ENCODE results near the gene NFASC.

NFASC gene

DNA sequence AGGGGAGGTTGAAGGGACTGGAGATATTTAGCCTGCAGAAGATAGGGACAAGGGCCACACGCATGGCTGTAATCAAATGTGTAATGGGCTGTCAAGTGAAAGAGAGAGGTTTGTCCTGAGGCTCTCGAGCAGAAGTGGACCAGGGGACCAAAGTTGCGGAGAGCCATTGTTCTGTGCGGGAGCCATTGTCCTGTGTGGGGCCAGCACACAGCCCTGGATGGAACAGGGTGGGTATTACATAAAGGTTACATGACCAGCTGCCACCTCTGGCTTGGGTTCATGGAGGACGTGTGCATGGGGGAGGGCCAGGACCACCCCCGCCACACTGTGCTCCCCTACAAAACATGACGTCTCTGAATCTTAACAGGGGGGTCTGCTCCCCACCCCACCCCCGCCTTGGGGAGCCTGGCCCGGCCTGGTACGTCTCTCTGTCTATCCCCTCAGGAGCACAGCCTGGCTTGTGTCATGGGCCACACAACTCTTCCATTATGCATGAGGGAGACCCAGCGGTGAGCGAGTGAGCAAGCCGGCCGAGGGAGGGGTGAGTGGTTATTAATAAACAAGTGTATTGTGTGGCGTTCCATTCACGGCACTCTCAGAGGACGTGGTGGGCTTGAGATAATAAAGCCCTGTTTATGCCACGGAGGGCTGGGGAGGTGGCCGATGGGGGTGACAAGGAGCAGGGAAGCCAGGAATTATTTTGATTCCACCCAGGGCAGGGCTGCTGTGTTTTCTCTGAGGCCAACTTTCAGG, at the start of gene NFASC:
Gene NFASC, plus strand, starts transcription at position 703 of the 753 bp plus-strand sequence. CDS start 73,454 bp downstream, outside the sequence.
- no peak for DNase-seq

DNA sequence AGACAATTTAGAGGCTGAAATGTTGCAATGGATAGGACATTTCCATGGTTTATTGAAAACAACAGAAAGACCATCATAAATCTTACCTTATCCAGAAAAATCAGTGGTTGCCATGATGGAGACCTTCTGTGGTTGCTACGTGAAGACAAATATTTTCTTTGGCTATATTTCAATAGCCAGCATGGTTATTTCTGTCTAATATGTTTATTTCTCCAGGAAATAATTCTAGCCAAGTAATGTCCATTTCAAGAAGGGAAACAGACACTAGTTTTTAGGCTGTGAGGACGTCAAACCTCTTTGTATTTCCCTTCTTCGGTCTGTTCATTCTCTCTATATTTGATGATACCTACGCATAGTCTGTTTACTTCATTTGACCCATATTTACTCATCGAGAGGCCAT, 49.2 kb upstream of the NFASC start:
- no peak for DNase-seq

DNA sequence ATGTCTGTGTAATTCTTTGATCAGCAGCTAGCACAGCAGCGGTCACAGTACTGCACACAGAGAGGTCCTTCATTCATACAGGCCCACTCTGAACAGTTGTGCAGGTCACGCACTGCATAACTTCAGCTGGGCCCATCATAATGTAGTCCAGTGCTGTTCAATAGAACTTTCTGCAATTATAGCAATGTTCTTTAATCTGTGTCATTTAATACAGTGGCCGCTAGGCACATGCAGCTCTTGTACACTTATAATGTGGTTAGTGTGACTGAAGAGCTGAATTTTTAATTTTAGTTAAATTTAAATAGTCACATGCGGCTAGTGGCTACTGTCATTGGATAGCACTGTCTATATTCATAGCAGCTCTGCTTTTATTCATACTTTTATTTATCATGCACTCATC, 48.7 kb upstream of the NFASC start:
- no peak for DNase-seq

DNA sequence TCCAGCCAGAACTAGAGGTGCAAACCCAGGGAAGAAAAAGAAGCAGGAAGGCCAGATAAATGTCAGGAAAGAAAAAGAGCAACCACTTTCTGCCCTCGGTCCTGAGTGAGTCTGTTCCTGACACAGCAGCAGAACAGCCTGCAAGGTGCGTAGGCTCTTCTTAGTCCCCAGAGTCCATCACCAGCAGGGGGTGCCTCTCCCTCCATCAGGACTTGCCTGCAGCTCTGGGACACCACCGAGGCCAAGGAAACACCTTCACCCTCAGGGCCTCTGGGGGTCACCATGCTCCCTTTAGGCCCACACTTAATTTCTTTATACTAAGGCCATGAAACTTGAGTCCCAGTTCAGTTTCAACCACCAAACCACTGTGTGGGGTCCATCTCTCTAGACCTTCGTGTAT, 43.7 kb upstream of the NFASC start:
- DNase-seq = no peak

DNA sequence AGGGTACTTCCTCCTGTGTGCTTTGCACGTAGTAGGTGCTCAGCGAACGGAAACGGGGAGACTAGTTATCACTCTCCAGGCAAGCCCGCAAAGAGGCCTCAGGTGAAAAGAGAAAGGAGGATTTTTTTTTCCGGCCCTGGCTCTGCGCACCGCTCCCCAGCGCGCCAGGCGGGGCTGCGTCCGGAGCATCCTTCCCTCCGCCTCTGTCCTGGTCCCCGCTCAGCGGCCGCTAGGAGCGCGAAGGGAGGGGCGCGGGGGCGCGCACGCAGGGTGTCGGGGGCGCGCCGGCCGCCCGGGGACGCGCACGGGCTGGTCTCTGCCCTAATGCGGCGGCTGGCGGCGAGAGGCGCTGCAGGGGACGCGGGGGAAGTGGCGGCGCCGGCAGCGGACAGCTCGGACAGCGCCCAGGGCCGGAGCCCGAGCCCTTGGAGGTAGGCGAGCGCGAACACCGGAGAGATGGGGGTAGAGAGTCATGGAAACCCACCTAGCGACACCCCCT, 42.3 kb upstream of the NFASC start:
- no peak for DNase-seq

DNA sequence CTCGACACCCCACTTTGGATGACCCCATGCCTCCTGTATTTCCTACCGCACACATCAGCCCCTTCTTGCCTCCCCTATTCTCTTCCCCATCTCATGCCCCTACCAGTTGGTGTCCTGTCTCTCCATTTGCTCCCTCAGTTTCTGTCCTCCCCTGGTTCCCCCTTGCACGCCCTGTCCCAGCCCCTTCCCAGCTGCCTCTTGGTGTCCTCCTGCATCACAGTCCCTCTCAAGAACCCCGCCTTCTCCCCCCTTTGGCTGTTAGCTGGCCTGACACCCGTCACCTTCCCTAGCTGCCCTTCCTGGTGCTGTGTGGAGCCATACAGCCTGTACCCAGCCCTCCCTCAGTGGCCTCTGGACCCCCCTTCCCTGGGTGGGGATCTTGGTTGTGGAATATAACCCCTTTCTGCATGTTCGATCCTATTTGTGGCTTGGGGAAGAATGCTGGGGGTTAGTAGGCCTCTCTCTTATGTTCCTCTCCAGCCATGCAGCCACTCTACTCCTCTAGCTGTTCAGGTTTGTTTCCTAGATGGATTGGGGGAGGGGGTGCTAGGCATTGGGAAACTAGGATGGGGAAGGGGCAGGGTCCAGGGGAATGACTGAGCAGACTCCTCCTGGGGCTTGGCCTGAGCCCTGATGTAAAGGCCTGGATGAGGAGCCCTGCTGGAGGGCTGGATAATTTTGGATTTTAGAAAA, 41.4 kb upstream of the NFASC start:
- DNase-seq = no peak

DNA sequence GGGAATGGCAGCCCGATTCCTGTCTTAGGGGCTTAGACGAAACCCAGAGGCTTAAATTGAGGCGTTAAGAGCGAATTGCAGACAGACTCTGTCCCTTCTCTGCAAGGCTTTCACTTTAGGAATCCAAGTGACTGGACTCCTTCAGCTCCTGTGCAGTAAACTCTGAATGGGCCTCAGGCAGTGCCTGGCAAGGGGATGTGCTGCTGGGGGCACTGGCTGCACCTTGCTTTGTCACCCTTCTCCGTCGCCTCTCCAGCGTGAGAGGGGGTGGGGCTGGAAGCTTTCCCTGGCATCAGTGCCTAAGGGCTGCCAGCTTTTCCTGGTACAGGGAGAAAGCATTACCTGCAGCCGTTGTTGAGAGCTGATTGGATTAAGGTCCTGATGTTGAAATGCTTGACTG, 39.9 kb upstream of the NFASC start:
- no peak for DNase-seq

DNA sequence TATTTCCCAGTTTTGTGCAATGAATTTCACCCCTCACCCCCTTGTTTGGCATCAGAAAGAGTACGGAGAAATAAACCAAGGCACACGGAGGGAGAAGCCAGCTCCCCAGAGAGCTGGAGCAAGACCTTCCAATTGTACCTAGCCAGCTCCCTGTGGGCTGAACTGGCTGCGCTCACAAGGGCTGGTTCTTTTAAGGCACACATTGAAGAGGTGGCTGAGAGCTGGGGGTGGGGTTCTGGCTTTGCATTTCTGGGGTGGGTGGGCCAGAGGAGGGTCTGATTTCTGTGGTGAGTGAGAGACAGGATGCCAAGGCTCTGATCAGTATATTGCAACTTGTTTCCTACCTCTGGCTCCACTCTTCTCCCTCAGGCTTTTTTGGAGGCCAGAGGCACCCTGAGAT, 39.5 kb upstream of the NFASC start:
- no peak for DNase-seq

DNA sequence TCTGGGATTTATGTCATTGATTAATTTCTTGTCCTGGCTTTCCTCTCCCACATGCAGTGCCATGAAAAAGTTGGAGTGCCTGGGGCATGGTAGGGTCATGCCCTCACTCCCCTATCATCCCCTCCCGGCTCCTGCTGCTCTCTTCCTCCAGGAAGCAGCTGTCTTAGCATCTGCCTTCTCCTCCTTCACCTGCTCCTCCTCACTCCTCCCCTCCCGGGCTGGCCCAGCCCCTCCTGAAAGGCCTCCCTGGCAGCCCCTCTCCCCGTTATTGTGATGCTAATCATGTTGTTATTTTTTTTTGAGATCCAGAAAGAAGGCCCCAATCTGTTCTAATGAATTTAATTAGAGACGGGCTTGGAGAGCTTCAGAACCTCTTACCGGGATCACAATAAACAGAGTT, 36.3 kb upstream of the NFASC start:
- no peak for DNase-seq

DNA sequence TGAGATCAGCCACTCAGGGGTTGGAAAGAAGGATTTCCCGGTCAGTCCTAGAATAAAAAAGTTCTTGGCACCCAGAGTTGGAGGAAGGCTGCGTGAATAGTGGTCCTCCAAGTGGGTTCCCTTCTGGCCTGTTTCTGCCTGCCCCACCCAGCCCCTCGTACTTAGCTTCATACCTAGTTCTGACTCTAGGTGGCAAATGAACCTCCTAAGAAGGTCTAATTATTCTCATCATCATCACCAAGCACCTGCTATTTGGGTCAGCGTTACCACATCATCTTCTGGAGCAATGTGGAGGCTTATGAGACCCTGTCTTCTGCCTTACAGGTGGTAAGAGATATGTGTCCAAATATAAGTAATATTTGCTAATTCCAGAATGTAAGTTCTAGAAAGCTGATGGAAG, 35.9 kb upstream of the NFASC start:
- no peak for DNase-seq

DNA sequence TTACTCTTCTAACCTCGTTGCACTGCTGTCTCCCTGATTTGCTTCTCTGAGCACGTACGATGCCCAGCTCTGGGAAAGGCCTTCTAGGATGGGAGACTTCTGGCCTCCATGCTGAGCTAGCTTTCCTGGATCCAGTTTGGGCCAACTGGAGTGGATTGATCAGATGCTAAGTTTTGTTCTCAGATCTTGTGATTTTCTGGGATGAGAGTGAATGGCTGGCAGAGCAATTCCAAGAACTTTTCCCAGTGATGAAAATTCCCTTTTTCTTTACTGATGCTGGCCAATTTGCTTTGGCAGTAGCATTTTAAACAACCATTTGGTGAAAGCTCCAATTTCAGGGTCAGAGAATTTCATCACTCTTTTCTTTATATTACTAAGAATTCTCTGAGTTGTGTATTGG, 34.9 kb upstream of the NFASC start:
- no peak for DNase-seq

DNA sequence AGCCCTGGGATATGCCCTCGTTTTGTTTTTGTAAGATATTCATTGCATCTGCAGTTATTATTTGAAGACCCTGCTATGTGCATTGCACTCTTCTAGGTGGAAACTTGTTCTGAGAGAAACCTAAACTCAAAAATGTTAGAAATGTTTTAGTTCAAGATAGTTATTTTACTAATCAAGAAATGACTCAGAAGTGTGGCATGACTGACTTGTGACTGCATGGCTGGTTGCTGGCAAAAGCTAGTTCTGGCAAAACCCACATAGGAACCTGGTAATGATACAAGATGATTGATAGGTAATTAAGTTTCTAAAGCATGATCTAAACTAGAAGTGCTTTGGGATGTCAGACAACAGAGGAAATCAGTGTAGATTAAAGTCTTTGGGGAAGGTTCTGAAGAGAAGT, 33.8 kb upstream of the NFASC start:
- DNase-seq = no peak

DNA sequence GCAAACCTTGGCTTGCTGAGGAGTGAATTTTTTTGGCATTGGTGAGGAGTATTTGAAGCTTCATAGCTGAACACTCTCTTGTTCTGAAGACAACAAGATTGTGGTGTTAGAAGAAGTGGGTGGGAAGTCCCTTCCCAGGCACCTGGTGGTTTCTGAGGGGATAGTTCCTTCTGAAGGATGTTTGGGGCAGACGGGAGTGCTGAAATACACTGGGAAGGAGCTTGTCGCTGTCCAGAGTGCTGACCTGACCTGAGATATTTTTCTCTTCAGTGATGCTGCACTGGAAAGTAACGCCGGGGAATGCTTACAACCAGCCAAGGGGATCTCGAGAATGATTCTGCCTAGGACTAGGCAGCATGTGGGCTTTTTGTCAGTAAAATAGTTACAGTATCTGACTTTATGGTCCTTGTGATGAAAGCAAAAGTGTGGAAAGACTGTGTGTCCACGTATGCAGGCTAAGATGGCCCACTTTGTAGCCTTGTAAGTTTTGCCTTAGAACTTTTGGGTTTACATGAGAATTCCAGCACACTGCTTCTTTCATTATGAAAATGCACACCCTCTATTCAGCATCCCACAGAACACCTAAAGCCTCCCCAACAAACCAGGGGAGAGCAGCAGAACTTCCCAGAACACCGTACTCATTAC, 33.1 kb upstream of the NFASC start:
- peak; percentile 13 for DNase-seq

DNA sequence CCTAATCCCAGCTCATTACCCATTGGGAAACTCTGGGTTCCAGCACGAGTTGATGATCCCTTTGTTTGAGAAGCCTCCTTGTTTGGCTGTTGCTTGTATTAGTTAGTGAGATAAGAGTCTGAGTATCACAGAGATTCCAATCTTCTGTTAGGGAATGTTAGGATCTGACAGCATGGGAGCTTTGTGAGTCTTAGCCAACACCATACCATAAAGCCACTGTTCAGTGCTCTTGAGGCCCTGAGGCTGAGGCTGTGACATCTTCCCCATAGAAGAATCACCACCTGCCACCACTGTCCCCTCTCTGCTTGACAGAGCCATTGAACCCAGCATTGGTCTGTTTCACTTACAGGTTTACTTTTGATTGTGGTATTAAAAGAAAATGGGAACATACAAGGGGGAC, 29.3 kb upstream of the NFASC start:
- no peak for DNase-seq

DNA sequence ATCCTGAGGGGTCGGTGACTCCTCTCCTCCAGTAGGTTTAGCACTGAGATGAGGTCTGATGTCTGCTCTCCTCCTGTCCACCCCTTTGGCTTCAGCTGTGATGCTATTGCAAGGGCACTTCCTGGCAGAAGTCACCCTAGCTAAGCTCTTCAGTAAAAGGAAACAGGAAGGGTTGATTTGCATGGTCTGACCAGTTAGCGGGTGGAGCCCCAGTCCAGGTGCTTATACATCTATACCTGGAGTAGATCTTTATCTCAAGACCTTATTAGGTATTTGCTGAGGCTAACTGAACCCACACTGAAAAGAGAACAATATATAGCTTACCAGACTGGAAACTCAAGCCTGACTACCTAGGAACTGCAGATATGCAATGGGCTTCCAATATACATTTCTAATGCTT, 28.9 kb upstream of the NFASC start:
- no peak for DNase-seq

DNA sequence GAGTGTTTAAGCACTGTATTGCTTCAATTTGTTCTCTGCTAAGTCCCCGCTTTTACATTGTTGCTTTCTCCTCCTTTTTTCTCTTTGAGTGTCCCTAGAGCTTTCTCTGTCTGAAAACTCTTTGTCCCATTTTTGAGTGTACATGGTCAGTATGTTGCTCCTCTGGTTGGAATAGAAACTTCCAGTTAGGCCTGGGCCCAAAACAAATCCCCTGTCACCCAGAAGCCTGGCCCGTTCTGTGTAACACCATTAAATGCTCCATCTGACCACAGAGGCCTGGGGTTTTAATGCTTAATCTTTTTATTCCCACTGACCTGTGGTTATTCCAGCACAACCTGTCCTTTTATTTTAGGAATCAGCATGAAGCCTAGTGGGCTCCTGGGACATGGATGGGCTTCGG, 28.3 kb upstream of the NFASC start:
- no peak for DNase-seq

DNA sequence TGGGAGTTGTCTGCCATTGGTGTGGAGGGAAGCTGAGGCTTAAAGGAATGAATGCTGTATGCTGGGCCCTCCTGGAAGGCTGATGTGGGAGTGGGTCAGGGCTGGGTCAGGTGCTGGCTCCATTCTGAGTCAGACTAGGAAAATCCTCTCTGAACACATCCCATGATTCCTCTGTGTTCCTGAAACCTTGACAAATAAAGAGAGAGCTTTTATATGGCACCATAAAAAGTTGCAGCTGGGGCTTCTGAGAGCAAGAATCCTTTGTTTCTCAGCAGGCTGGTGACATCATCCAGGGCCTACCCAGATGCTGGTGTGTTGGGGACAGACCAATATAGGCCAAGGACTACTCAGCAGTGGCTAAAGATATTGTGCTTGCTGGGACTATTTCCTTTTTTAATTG, 27.8 kb upstream of the NFASC start:
- no peak for DNase-seq

DNA sequence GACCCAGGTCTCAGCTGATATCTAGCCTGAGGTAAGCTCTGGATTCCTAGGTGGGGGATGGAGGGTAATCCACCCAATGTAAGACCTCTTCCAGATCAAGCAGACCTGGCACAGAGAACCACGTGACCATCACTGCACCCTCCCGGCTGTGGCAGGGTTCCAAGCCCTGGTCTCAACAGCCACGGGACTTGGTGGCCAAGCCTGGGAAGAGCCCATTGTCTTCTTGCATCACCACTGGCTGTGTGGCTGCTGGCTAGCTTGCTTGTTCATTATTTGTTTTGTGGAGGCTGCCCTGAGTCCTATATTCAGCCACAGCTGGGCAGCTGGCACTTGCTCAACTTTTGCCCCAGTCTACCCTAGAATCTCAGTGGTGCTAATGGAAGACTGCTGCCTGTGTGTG, 24.1 kb upstream of the NFASC start:
- DNase-seq = no peak

DNA sequence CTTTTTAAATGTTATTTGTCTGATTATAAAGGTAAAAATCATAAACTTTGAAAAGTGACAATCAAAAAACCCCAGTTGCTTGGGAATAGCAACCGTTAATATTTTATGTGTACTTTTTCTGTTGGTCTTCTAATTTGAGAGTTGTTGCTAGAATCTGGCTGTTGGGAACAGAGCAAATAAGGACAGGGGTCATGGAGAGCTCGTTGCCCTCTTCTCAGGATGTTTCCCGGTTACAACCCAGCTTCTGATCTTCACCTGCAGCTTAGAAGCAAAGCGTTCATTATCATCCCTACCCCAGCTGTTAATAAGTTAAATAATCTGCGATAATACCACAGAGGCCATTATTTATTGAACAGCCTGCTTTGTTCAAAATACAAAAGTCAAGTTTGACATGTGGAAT, 22.1 kb upstream of the NFASC start:
- DNase-seq = no peak

DNA sequence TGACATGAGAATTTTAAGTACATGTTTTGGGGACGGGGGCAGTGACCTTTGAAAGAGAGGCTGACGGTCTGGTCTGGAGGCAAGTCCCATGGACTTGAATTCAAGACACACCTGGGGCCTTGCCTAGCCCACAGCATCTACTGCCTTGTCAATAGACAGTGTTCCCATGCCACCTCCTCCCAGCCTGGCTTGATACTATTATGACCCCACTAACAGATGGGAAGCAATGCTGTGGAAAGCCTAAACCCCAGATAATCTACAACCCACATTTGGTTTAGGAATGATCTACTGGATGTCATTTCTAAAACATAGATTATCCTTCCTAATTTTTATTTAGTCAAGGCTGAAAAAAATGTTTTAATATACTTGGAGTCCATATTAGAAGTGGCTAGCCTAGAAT, 17.8 kb upstream of the NFASC start:
- no peak for DNase-seq

DNA sequence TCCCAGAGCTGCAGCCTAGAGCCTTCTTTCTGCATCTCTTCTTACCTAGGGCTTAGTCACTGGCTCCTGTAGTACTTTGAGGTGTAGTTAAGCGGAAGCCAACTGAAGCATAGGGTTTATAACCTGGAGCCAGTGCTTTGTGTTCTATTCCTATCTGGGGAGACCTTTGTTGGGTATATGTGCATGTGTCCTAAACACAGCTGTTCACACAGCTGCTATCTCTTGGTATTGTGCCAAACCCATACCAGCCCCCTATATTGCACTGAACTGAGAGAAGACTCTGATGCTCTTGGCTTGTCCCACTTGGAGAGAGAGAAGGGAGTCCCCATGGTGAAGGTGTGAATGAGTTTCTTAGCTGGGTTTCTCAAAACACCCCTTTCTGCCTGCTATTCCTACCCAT, 17.2 kb upstream of the NFASC start:
- DNase-seq = no peak

DNA sequence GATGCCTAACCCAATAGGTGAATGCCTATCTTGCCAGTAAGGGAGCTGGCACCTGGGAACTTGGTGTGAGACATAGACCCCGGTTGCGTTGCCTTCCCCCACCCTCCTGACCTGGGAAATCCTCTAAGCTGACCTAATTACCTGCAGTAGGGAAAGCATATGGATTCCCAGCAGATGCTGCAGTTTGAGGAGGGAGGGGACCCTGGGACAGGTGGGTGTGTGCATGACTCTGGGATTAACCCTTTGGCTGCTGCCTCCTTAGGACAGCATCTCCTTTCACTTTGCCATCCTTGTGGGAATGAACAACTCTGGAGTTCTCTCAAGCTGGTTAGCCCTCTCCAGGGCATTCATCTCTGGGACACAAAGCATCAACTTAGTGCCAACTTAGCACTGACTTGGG, 16.4 kb upstream of the NFASC start:
- DNase-seq = no peak

DNA sequence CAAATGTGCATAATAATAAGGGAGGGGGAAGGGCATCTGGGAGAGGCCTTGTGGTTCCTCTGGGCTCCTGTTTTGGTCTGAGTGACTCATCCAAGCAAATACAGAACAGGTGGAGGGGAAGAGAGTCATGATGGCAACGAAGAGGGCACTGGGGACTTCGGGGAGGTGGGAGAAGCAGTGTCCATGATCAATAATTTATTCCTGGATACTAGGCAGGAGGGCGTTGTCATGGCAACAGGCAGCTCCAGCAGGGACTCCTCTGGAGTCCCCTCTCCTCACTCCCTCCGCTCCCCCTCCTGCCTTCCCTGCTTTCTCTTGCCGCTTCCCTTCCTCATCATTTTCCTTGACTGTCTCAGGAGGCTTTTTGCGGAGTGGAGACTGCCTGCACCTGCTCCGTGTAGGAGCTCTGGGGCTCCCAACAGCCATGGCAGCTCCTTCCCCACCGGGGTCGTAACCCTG, 12.3 kb upstream of the NFASC start:
- no peak for DNase-seq

DNA sequence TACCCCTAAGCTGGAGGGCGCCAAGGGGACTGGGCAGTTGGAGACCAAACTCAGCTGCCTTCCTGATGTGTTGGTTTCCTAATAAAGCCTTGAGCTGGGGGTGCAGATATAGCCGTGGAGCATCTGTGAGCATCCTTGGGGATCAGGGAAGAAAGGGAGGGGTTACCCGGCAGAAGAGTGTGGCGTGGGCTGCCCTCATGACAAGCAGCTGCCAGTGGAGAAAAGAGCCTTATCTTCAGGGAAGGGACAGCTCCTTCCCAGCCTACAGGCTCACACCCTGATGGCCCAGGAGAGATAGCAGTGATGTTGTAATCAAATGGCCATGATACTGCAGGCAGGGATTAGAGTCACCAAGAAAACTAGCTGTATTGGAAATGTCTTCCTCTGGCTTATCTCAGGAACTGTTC, 10.8 kb upstream of the NFASC start:
- no peak for DNase-seq
